Mesendoderm (in vitro differentiated cells): ENCODE measurements around the gene ADARB2.

Experiments used
- DNase-seq: peaks from one replicate; pipeline ENCODE4 v3.0.0; 2013
- H2AK5ac ChIP-seq: 2 replicates; pipeline ENCODE4 v1.6.1; 2013; ENCODE audit warnings: low read length, inconsistent platforms
- H2BK120ac ChIP-seq: 2 replicates; pipeline ENCODE4 v1.6.1; 2013; ENCODE audit warnings: low read depth, mild to moderate bottlenecking, low read length, moderate library complexity, mixed read lengths
- H2BK15ac ChIP-seq: replicated peaks from 2 replicates; pipeline ENCODE4 v1.6.1; 2013; ENCODE audit warnings: low read depth, mild to moderate bottlenecking, moderate library complexity
- H2BK5ac ChIP-seq: 2 replicates; pipeline ENCODE4 v1.6.1; 2013; ENCODE audit warnings: low read length, inconsistent platforms
- H3K18ac ChIP-seq: 2 replicates; pipeline ENCODE4 v1.6.1; 2013; ENCODE audit warnings: mild to moderate bottlenecking, low read length, mixed read lengths
- H3K23ac ChIP-seq: one replicate; pipeline ENCODE4 v1.6.1; 2013; ENCODE audit warnings: low read length
- H3K27ac ChIP-seq: 2 replicates; pipeline ENCODE4 v1.5.1; 2013; ENCODE audit warnings: low read depth, mild to moderate bottlenecking, inconsistent platforms, low read length, moderate library complexity
- H3K27me3 ChIP-seq: 2 replicates; pipeline ENCODE4 v1.6.1; 2013; ENCODE audit warnings: low read length, control low read depth, mild to moderate bottlenecking, inconsistent platforms; ENCODE audit not compliant: insufficient read depth, poor library complexity
- H3K36me3 ChIP-seq: 2 replicates; pipeline ENCODE4 v1.6.1; 2013; ENCODE audit warnings: low read length, inconsistent platforms; ENCODE audit not compliant: control insufficient read depth, insufficient read depth
- H3K4ac ChIP-seq: one replicate; pipeline ENCODE4 v1.6.1; 2013; ENCODE audit warnings: low read depth, mild to moderate bottlenecking, low read length, moderate library complexity
- H3K4me1 ChIP-seq: 2 replicates; pipeline ENCODE4 v1.6.1; 2013; ENCODE audit warnings: low read depth, low read length, inconsistent platforms; ENCODE audit not compliant: control insufficient read depth
- H3K4me2 ChIP-seq: 2 replicates; pipeline ENCODE4 v1.6.1; 2013; ENCODE audit warnings: low read length
- H3K4me3 ChIP-seq: 2 replicates; pipeline ENCODE4 v1.5.1; 2013; ENCODE audit warnings: mild to moderate bottlenecking, low read length
- H3K56ac ChIP-seq: one replicate; pipeline ENCODE4 v1.6.1; 2013; ENCODE audit warnings: low read length
- H3K79me1 ChIP-seq: 2 replicates; pipeline ENCODE4 v1.6.1; 2013; ENCODE audit warnings: low read length, inconsistent platforms
- H3K79me2 ChIP-seq: 2 replicates; pipeline ENCODE4 v1.6.1; 2013; ENCODE audit warnings: mild to moderate bottlenecking, low read length; ENCODE audit not compliant: control insufficient read depth, insufficient read depth
- H3K9ac ChIP-seq: 2 replicates; pipeline ENCODE4 v1.6.1; 2013; ENCODE audit warnings: low read length, inconsistent platforms
- H4K5ac ChIP-seq: one replicate; pipeline ENCODE4 v1.6.1; 2013; ENCODE audit warnings: low read length
- H4K8ac ChIP-seq: one replicate; pipeline ENCODE4 v1.6.1; 2013; ENCODE audit warnings: low read depth, mild to moderate bottlenecking, control low read depth, low read length, moderate library complexity
- WGBS: extraction: QIAGEN DNeasy Blood & Tissue Kit; methylation state at CpG from one replicate; pipeline ENCODE4 v1.1.7; 2013; ENCODE audit warnings: low lambda C conversion rate, missing lambda C conversion rate; ENCODE audit not compliant: insufficient coverage; ENCODE audit errors: extremely low coverage; 5-methylcytosine and 5-hydroxymethylcytosine counted together

The ADARB2 gene

DNA sequence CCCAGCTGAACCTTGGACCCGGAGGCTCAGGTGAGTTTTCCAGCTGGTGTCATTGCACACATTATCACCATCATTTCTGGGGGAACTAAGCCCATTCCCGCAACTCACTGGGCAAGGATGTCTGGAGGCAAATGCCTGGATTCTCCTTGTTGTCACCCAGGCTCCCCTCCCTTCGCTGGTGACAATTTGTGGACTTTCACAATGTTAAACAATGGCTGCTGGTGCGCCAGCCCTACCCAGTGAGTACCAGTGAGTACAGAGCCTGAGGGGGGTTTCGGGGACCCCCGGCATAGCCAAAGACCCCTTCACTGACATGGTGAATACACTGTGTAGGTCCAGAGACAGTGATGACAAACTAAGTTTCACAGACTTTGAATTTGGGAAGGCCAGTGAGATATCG, 189.2 kb downstream of the ADARB2 start:
- DNase-seq: no peak

GRCh38 chr10:1546431-1547110, 190.8 kb downstream of the ADARB2 start:
- Histone ChIP-seq H3K4me2 (no peak overlapping the region), H3K4ac (no peak overlapping the region), H3K18ac (no peak overlapping the region), H3K23ac (no peak overlapping the region), H3K27ac (no peak overlapping the region), H3K4me3 (no peak overlapping the region), H3K79me1 (no peaks in the 10 kb centered on the region), H3K9ac (no peak overlapping the region), H2BK120ac (no peak overlapping the region), H2BK5ac (no peak overlapping the region), H3K4me1 (no peaks in the 10 kb centered on the region), H4K5ac (no peak overlapping the region), H2BK15ac (no peak overlapping the region), H4K8ac (no peak overlapping the region), H3K27me3 (no peaks in the 10 kb centered on the region), H3K79me2 (no peaks in the 10 kb centered on the region), H3K36me3 (no peaks in the 10 kb centered on the region), H3K56ac (no peak overlapping the region), H2AK5ac (no peak overlapping the region)
- no peak for DNase-seq
- no CpG with 5 or more reads among the region's 19 CpGs for WGBS

More for the DNA sequence above, 189.2 kb downstream of the ADARB2 start:
- Histone ChIP-seq H3K18ac (no peak overlapping the region), H4K8ac (no peak overlapping the region), H4K5ac (no peak overlapping the region), H2BK120ac (no peak overlapping the region), H3K56ac (no peak overlapping the region), H3K4me3 (no peak overlapping the region), H3K79me1 (no peaks in the 10 kb centered on the region), H3K79me2 (no peaks in the 10 kb centered on the region), H3K4me2 (no peak overlapping the region), H3K9ac (no peak overlapping the region), H3K4ac (no peak overlapping the region), H3K36me3 (no peaks in the 10 kb centered on the region), H3K4me1 (no peaks in the 10 kb centered on the region), H2BK15ac (no peak overlapping the region), H2BK5ac (no peak overlapping the region), H3K23ac (no peak overlapping the region), H3K27me3 (no peaks in the 10 kb centered on the region), H2AK5ac (no peak overlapping the region), H3K27ac (no peak overlapping the region)
- WGBS: no CpG with 5 or more reads among the region's 7 CpGs

- Histone ChIP-seq H3K23ac (no peak overlapping the region), H3K4me2 (no peak overlapping the region), H4K8ac (no peak overlapping the region), H2BK5ac (no peak overlapping the region), H3K79me1 (no peaks in the 10 kb centered on the region), H3K4me3 (no peak overlapping the region), H3K27ac (no peak overlapping the region), H2AK5ac (no peak overlapping the region), H3K9ac (no peak overlapping the region), H4K5ac (no peak overlapping the region), H2BK120ac (no peak overlapping the region), H3K18ac (no peak overlapping the region), H3K4ac (no peak overlapping the region), H3K27me3 (no peaks in the 10 kb centered on the region), H3K36me3 (no peaks in the 10 kb centered on the region), H3K56ac (no peak overlapping the region), H3K4me1 (no peaks in the 10 kb centered on the region), H3K79me2 (no peaks in the 10 kb centered on the region), H2BK15ac (no peak overlapping the region)
- no CpG with 5 or more reads among the region's 7 CpGs for WGBS
- DNase-seq: no peak
Observed at GRCh38 chr10:1545524-1545923, 191.8 kb downstream of the ADARB2 start.

DNA sequence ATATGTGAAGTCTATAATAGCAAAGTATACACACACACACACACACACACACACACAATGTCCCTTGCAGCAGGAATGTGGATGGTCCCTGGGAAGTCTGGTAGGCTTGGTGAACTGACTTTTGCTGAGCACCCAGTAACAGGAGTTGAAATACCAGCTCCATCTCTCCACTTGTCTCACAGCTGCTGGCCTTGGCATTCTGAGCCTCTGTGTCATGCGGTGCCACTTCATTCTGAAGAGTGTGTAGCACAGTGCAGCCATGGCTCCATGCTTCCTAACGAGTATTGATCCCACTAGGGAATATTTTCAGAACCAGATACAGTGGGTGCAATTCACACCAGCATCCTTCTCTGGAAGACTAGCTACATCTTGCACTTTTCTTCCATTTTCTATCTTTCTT, 192.4 kb downstream of the ADARB2 start:
- Histone ChIP-seq H3K4ac (no peak overlapping the region), H3K23ac (no peak overlapping the region), H3K27me3 (no peaks in the 10 kb centered on the region), H3K79me2 (no peaks in the 10 kb centered on the region), H3K79me1 (no peaks in the 10 kb centered on the region), H4K8ac (no peak overlapping the region), H2BK15ac (no peak overlapping the region), H2BK5ac (no peak overlapping the region), H2BK120ac (no peak overlapping the region), H3K4me1 (no peaks in the 10 kb centered on the region), H3K27ac (no peak overlapping the region), H2AK5ac (no peak overlapping the region), H3K56ac (no peak overlapping the region), H3K18ac (no peak overlapping the region), H3K4me3 (no peak overlapping the region), H3K9ac (no peak overlapping the region), H3K36me3 (no peaks in the 10 kb centered on the region), H3K4me2 (no peak overlapping the region), H4K5ac (no peak overlapping the region)
- no peak for DNase-seq
- no CpG with 5 or more reads among the region's 2 CpGs for WGBS

- Histone ChIP-seq H3K4me1 (no peaks in the 10 kb centered on the region), H2BK120ac (no peak overlapping the region), H3K56ac (no peak overlapping the region), H2AK5ac (no peak overlapping the region), H2BK15ac (no peak overlapping the region), H3K79me2 (no peaks in the 10 kb centered on the region), H4K8ac (no peak overlapping the region), H3K4me2 (no peak overlapping the region), H2BK5ac (no peak overlapping the region), H3K23ac (no peak overlapping the region), H3K27ac (no peak overlapping the region), H3K4ac (no peak overlapping the region), H4K5ac (no peak overlapping the region), H3K36me3 (no peaks in the 10 kb centered on the region), H3K79me1 (no peaks in the 10 kb centered on the region), H3K4me3 (no peak overlapping the region), H3K18ac (no peak overlapping the region), H3K9ac (no peak overlapping the region), H3K27me3 (no peaks in the 10 kb centered on the region)
- no peak for DNase-seq
- no CpG with 5 or more reads among the region's 13 CpGs for WGBS
Observed at GRCh38 chr10:1544209-1544673, 193.1 kb downstream of the ADARB2 start.

DNA sequence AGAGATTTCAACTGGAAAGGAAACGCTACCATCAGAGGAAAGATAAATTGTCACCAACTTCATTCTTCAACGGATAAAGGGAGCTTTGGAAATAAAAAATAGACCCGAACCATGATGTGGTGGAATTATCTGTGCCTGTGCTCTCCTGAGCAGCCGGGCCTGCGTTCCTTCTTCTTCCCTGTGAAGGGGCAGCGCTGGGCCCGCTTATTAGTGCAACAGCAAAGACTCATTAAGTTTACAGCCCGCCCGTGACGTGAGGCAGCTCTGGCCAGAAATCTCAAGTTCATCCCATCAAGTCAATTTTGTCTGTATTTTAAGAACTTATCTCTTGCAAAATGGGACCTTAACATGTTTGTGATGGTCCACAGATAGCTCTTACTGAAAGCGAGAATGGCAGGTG, 193.7 kb downstream of the ADARB2 start:
- Histone ChIP-seq H3K18ac (no peak overlapping the region), H4K8ac (no peak overlapping the region), H3K79me1 (no peaks in the 10 kb centered on the region), H3K23ac (no peak overlapping the region), H3K4me1 (no peaks in the 10 kb centered on the region), H2BK120ac (no peak overlapping the region), H3K27ac (no peak overlapping the region), H2BK15ac (no peak overlapping the region), H3K27me3 (no peaks in the 10 kb centered on the region), H2BK5ac (no peak overlapping the region), H3K4ac (no peak overlapping the region), H3K56ac (no peak overlapping the region), H3K79me2 (no peaks in the 10 kb centered on the region), H4K5ac (no peak overlapping the region), H3K4me3 (no peak overlapping the region), H3K9ac (no peak overlapping the region), H2AK5ac (no peak overlapping the region), H3K36me3 (no peaks in the 10 kb centered on the region), H3K4me2 (no peak overlapping the region)
- no CpG with 5 or more reads among the region's 11 CpGs for WGBS
- DNase-seq: no peak
